CD1c-positive myeloid dendritic cell (primary cell): ENCODE data around the gene NKG7.
"Not testable (repeated sequence)": the region's sequence is repeated elsewhere in the genome, so short reads cannot be mapped to it uniquely, and the experiment has no call there.

Experiments
- DNase-seq: peaks from one replicate; pipeline ENCODE4 v3.0.0-alpha.2; 2016; ENCODE audit errors: extremely low spot score

Gene NKG7, protein sequence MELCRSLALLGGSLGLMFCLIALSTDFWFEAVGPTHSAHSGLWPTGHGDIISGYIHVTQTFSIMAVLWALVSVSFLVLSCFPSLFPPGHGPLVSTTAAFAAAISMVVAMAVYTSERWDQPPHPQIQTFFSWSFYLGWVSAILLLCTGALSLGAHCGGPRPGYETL

DNA sequence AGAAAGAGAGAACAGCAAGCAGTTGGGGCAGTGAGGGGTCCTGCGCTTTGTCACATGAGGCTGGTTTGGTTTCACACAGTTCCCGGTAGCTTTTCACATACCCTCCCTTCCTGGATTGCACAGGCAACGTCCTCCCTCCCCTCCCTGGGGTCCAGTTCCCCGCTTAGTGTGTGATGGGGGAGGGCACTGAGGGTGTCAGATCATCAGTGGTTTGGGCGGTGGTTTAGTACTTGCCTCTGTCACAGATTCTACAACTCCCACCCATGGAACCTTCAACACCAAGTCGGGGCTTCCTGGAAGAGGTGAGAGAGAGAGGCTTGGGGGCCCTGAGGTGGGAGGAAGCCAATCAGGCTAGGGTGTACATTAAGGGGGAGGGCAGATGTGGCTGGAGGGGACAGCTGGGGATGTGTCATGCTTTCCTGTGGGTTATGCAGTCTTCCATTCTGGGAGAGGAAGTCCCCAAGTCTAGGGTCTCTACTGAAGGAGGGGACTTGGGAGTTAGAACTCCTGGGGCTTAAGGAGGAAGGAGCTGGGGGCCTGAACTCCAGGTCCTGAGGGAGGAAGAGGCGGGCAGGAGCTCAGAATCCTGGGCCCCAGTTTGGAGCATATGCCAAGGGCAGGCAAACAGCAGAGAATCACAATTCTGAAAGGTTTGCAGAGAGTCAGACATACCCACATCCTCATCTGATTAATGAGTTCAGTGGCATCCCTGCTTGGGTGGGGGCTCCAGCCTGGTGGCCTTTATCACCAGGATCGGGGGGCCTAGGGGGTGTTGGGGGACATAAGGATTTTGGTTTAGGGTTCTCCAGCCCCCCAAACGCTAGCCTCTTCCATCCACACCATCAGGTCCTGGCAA lies at the start of gene NKG7:
Gene NKG7, minus strand, starts transcription at position 6 of the 856 bp plus-strand sequence. CDS start 119 bp downstream, outside the sequence.
- peak; percentile 23 for DNase-seq

DNA sequence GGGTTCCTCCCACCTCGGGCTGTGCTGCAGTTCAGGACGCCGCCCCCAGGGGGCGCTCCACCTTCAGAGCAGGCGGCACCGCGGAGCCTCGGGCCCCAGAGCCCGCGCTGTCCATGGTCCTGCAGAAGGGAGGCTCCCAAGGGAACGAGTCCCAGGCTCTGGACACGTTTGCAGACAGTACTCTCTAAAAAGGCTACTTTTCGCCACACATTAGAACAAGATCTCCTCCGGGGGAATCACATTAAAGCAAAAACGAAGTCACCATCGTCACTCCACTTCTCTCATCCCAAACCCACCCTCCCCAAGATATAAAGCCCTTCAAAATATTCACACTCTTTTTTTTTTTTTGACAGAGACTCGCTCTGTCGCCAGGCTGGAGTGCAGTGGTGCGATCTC lies 49.6 kb upstream of the NKG7 start:
- peak; percentile 96 for DNase-seq

DNA sequence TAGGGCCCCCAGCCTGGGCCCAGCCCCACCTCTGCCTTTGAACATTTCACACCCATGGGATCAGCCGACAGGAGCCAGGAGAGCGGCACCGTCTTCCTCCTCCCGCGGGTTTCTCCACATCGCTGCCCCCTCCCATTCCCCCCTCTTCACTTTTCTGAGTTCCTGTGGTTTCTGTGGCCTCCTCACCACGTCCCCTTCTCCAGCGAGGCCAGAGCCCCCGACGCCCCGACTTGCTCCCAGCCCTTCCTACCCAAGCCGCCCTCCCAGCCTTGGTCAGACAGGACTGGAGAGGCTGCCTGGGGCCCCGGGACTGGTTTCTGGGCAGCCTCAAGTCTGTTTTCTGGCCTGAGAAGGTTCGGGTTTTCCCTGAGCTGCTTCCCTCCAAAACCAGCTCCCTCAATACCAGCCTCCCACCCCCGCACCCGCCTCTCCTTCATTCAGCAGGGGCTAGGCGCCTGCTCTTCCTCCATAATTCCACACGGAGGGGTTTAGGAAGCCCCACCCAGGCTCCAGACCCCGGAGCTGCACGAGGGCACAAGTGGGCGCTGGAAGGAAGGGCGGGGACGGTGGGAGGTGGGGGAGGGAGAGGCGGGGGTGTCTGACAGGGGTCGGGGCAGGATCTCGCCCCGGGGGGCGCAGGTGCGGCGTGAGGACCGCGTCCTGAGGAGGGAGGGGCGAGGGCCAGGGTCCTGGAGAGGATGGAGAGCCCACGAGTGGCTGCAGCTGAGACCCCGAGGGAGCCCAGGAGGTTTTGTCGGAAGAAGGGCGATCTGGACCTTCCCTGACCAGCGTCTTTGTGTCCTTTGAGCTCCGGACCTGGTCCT lies 49.0 kb upstream of the NKG7 start:
- DNase-seq = peak; percentile 53

DNA sequence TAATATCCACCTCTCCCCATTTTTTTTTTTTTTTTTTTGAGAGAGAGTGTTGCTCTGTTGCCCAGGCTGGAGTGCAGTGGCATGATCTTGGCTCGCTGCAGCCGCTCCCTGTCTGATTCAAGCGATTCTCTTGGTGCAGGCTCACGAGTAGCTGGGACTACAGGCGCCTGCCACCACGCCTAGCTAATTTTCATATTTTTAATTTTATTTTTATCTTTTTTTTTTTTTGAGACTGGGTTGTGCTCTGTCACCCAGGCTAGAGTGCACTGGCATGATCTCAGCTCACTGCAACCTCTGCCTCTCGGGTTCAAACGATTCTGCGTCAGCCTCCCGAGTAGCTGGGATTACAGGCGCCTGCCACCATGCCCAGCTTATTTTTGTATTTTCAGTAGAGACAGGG lies 48.1 kb upstream of the NKG7 start:
- DNase-seq = not testable (repeated sequence)

DNA sequence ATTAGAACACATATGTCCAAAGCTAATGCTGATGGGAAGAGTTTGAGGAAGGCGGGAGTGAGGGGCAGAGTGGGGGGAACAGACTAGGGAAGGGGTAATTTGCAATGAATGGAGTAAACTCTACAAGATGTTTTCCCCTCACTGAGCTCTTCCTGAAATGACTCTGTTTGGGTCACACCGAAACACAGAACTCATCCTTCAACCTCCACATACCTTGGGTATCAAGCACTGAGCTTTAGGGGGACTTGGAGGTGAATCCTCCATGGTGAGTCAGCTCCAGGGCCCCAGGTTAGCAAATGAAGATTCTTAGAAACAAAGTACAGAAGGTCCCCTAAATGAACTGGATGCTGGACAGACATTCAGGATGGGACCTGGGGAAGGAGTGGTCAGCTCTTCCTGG lies 46.3 kb upstream of the NKG7 start:
- DNase-seq = no peak

DNA sequence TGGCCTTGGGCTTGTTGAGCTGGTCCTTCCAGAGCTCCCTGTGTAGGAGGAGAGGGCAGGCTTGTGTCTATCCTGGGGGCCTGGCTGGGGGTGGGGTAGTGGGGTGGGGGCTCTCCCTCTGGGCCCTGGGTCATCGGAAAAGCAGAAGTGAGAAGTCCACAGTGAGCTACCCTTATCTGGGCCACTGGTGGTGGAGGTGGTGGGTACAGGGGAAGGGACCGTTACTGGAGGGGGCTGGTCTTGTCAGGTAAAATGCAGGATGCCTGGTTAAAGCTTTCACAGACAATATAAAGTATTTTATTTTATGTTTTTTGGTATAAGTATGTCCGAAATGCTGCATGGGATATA lies 45.3 kb upstream of the NKG7 start:
- DNase-seq = no peak

DNA sequence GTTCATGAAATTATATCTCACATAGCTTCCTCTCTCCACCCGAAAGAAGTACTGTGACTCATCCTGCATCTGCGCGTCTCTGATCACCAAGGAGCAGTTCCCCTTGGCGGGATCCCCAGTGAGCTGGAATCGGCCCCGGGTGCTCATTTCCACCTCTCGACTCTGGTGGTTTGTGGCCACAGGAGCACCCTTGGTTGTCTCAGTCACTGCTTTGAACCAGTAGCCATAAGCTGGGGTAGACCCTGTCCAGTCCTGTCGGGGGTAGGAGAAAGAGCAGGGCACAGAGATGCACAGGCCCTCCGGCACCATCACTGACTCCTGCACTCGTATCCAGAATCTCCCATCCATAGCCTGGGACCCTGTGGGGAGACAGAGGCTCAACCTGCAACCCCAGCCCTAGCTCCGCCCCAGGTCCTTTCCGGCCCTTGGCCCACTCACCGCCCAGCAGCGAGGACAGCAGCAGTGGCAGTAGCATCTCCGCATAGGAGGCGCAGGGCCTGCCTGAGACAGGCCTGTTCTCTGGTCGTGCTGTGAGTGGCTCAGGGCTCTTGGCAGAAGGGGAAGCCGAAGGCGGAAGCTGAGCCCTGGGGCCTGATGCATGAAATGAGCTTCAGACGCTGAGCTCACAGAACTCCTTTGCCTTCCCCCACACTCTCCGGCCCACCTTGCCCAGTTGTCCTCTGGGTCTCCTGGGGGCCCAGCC lies 44.8 kb upstream of the NKG7 start, which contains the start of gene SIGLEC10:
Gene SIGLEC10, minus strand, starts transcription at position 536 of the 703 bp plus-strand sequence. Its CDS starts 61 bp downstream, at position 475.
- peak; percentile 92 for DNase-seq

DNA sequence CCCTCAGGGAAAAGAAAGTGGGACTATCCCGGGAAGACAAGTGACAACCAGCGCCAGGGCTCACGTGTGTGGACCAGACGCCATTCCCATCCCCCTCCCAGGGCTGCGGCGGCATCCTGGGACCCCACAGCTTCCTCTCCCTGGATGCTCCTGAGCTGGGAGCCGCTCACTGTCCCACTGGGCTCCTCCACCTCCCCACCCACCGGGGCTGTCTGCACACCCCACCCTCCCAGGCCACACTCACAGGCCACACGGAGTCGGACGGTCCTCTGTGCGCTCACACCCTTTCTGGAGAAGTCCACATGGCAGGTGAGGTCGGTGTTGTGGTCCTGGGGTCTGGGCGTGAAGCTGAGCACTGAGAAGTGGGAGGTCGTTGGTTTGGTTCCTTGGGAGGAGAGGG lies 44.0 kb upstream of the NKG7 start:
- DNase-seq = not testable (repeated sequence)

DNA sequence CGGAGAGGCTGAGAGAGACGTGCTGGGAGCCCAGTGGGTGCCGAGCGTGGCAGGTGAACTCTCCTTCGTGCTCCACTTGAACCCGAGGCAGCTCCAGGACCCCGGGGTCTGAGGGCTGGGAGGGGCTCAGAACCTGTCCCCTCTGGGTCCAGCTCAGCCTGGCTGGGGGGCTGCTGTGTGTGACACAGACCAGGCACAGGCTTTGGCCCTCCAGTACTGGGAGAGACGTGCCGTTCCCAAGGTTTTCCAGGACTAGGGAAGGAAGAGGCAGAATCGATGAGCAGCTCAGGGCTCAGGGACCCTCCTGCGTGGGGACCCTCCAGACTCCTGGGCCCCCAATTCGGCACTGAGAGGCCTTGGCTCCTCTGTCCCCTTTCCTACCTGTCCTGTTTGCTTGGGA lies 42.7 kb upstream of the NKG7 start:
- DNase-seq = no peak

DNA sequence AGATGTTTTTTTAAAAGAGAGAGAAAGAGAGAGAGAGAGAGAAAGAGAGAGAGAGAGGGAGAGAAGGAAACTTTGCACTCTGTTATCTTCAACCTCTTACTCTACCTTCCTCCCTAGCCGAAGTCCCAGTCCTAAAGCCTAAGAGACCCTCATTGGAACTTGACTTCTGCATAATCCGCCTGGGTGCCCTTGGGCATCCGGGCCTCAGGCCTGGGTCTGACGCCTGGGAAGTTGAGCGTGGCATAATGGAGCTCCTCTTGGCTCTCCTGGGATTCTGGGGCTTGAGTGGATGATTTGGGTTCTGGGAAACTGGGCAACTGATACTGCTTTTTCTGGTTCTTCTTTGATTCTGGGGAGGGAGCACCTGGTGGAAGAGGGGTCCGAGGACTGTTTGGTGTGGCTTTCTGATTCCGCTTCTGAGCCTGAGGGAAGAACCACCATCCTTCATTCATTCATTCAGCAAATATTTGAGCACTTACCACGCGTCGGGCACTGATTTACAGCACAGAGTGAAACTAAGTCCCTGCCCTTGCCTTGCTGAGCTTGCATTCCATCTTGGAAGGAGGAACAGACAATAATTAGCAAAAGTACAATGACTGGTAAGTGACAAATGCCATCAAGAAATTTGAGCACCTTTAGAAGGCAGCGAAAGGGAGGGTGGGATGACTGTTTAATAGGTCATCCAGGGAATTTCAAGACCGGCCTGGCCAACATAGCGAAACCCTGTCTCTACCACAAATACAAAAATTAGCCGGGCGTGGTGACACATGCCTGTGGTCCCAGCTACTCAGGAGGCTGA lies 38.7 kb upstream of the NKG7 start:
- no peak for DNase-seq

DNA sequence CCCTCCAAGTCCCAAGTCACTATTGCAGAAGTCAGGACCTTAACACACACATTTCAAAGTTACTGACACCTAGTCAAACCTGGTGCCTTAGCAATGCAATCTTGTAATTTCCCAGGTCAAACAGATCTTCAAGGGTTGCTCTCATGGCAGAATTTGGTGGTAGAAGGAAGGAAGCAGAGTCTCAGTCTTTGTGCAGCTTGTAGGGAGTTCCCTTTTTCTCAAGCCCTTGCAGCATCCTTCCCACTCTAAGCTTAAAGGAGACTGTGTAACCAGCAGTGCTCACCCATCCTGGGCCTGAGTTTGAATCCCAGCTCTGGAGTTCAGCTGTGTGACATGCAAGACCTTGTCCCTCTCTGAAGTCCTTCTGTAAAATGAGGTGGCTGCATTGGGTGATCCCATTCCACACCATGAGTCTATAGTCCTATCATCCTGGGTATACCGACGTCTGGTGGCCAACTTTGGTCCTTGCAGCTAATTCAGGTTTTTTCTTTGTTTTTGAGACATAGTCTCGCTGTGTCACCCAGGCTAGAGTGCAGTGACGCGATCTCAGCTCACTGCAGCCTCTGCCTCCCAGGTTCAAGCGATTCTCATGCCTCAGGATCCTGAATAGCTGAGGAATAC lies 35.2 kb upstream of the NKG7 start:
- peak; percentile 82 for DNase-seq

DNA sequence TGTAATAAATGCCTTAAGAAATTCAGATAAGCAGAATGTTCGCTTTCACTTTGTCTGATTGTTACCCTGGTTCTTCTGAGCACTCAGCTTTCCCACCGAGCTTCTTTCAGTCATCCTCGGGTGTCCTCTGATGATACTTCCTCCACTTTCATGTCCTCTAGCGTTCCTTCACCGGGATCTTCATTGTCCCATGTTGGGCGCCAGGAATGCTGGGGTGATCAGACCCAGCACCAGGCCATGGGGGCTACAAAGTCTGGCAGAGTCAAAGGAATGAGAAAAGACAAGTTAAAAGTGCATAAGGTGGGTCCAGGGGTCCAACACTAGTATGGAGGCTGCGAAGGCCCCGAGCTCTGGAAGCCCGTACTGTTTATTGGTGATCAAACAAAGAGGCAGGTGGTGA lies 29.7 kb upstream of the NKG7 start:
- DNase-seq = no peak

DNA sequence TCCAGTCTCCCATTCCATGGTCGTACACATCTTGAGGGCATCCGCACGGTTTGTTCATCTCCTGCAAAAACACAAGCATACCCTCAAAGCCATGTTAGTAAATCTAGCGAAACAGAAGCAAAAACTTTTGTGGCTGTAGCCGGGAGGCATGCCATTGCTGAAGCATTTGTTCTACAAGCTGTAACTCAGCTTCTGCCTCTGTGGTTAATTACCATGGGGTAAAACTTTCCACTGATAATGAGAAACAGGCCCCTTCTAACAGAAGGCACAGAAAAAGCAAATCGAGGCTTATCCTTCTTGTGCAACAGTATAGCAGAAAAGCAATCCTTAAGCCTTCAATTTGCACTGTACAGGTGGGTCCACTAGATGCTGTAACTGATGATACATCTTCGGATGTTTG lies 27.5 kb upstream of the NKG7 start:
- DNase-seq = not testable (repeated sequence)

DNA sequence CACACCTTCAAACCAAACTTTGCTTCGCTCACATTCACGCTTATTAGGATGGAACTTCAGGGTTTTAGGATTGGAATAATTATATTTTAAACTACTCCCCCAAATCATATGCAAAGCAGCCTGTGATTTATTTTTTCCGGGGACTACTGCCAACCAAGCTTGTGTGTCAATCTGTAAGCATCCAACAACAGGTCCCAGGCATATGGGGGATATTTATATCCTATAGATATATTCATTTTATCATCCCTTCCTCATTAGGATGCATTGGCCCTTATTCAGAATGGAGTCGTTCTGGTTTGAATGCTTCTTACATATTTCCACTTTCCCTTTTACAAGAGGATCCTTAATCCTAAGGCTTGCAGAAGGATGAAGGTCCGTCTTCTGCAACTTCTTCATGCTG lies 26.8 kb upstream of the NKG7 start:
- DNase-seq = no peak

DNA sequence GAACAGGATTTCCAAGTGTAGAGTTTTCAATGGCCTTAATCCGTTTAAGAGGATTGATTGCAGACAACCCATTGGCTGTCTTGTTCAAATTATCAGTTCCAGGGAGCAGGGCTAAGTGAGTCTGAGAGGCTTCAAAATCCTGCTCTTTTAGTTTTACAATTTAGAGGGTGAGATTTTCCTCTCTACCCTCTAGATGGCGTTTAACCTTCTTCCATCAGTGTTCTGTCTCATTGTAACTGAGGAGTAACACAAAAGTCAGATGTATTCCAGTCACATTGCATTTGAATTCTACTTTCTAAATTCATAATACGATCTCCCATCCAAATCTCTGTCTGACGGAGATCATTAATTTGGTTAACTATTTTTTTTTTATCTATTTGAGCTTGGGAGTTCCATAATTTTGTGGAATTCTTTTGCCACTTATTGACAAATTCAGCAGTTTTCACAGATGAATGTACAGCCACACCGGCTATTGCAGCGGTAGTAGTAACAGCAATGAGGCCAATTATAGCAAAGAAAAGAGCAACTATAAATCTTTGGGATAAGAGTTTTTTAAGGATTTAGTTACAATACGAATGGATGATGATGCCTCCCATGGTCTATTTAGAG lies 25.7 kb upstream of the NKG7 start:
- peak; percentile 68 for DNase-seq

DNA sequence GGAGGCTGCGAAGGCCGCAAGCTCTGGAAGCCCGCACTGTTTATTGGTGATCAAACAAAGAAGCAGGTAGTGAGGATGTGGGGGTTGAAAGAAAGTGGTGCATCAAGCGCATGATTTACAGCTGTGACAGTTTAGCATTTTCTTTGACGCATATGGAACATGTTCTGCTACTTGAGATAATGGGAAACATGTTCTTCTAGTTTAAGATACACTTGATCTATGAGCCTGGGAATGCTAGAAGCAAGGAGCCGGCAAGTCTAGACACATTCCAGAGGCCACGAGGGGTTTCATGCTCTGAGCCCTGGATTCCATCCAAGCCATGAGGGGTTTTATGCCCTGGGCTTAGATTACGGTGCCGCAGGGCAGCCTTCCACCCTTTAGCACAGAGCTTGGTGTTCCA lies 25.0 kb upstream of the NKG7 start:
- DNase-seq = not testable (repeated sequence)

DNA sequence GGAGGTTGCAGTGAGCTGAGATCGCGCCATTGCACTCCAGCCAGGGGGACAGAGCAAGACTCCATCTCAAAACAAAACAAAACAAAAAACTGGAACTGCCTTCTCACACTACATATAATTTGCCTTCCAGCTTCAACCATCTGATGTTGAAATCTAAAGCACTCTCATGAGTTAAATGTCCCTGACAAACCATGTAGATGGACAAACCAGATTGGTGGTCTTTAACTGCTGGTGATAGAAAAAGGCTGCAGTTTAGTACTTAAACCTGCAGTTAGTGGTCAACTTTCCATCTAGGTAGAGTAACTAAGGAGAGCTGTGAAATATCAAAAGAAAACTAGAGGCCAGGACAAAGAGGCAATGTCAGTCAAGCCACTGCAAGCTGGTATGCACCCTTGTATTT lies 23.7 kb upstream of the NKG7 start:
- no peak for DNase-seq

DNA sequence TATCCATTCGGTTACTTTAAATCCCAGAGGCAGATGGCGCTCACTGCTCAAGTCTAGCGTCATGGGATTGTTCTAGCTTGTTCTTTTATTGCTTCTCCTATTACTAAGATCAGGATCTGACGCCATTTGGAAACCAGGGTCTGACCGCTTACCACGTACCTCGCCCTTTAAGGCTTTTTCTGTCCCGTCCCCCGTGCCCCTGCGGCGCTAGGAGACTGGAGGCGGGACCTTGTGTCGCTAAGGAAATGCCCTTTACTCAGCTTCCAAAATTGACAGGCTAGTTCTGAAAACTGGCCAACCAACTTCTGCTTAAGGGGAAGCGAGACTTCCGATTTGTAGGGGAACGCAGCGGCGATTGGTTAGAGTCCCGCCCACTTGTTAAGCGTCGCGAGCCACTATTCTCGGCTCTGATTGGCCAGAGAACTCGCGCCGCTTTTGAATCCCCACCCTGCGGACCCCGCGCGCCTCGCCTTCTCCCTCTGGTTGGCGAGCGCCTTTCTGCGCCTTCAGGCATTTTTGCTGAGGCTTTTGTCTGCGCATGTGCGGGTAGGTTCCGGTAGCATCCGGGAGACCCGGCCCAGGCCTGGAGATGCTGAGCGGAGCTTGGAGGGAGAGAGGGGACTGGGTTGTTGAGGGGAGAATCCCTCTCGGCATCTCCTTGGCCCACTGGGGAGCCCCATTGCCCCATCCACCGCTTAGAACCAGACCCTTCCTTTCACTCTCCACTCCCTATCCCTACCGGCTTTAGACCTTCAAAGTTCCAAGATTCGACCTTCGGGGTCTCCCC lies 21.8 kb upstream of the NKG7 start:
- peak; percentile 98 for DNase-seq

DNA sequence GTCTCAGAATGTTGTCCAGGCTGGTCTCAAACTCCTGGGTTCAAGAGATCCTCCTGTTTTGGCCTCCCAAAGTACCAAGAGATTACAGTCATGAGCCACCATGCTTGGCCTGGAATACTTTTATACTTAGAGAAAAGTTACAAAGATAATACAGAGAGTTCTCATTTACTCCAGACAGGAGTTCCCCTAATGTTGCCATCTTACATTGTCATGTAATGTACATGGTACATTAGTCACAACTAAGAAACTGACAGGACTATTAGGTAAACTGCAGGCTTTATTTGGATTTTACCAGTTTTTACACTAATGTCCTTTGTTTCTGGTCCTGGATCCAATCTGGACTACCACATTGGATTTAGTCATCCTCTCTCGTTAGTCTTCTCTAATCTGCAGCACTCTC lies 20.2 kb upstream of the NKG7 start:
- DNase-seq = peak; percentile 45
